Ectodermal cell (in vitro differentiated cells): ENCODE measurements around the gene NEDD8.

ENCODE experiments used
- H3K27ac ChIP-seq: 2 replicates; pipeline ENCODE4 v1.7.0; 2013; ENCODE audit warnings: mild to moderate bottlenecking, low read depth, low read length; ENCODE audit not compliant: insufficient read depth, poor library complexity, severe bottlenecking
- H3K27me3 ChIP-seq: 2 replicates; pipeline ENCODE4 v1.7.0; 2013; ENCODE audit warnings: mild to moderate bottlenecking, low read length; ENCODE audit not compliant: insufficient read depth, control insufficient read depth, poor library complexity, severe bottlenecking
- H3K36me3 ChIP-seq: one replicate; pipeline ENCODE4 v1.7.0; 2013; ENCODE audit warnings: low read length; ENCODE audit not compliant: control insufficient read depth, insufficient read depth
- H3K4me1 ChIP-seq: one replicate; pipeline ENCODE4 v1.7.0; 2013; ENCODE audit warnings: low read length; ENCODE audit not compliant: control insufficient read depth, insufficient read depth
- H3K4me3 ChIP-seq: 2 replicates; pipeline ENCODE4 v1.7.0; 2013; ENCODE audit warnings: low read depth, low read length, control low read depth; ENCODE audit not compliant: insufficient read depth
- H3K9me3 ChIP-seq: 2 replicates; pipeline ENCODE4 v1.7.0; 2013; ENCODE audit warnings: mild to moderate bottlenecking, low read length, moderate library complexity; ENCODE audit not compliant: control insufficient read depth
- WGBS, 2 experiments: methylation state at CpG; one replicate each; pipeline ENCODE4 v1.1.7; 2013; ENCODE audit warnings: missing lambda C conversion rate in 2 of 2; 5-methylcytosine and 5-hydroxymethylcytosine counted together

Gene NEDD8

DNA sequence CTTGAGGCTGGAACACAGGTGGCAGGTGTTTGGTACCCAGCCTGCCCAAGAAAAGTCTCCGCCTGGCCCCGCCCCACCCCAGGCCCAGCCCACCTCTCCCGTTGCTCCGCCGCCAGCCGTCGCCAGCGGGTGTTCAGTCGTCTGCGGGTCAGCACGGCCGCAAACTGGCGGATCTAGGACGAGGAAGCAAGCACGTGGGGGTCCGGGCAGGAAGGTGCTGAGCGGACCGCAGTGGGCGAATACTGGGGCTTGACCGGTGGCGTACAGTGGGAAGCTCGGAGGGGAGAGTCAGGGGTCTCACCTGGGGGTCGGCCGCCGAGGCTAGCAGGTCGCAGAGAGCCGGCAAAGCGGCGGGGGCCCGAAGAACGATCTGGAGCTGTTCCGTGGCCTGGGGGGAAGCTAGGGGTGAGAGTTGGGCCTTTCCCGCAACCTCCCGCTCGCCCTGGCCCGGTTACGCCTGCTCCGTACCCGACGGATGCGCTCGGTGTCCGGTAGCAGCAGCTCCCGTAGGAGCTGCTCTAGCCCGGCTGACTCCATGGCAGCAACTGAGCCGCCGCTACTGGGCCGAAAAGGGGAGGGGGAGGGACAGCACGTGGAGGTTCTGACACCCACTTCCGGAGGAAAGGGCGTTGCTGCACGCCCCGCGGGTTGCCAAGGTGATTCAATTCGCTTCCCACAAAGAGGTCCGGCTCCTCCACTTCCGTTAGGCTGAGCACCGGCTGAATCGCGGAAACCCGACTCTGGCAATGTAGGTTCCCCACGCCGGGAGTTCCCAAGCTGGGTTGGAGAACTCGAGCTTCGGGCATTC is 43.7 kb downstream of the NEDD8 start, which contains the start of gene IPO4:
Gene IPO4, minus strand, starts transcription at position 566 of the 808 bp plus-strand sequence. Its CDS starts 29 bp downstream, at position 537.
- H3K4me3 ChIP-seq: peak within 1 kb of the TSS; percentile 88
- no peaks in the 10 kb centered on the region for H3K27me3 ChIP-seq
- no peaks in the 10 kb centered on the region for H3K9me3 ChIP-seq
- peaks cover 7% of the 10 kb centered on the region for H3K4me1 ChIP-seq
- peaks cover 22% of the 10 kb centered on the region for H3K36me3 ChIP-seq
- 1% methylated on average over 65 of the region's 65 CpGs for WGBS, 2 experiments
- peak within 1 kb of the TSS; percentile 71 for H3K27ac ChIP-seq

- H3K4me3 ChIP-seq: peak overlapping the region; percentile 88
- peaks cover 7% of the 10 kb centered on the region for H3K4me1 ChIP-seq
- H3K27ac ChIP-seq: no peak overlapping the region
- peaks cover 22% of the 10 kb centered on the region for H3K36me3 ChIP-seq
- no peaks in the 10 kb centered on the region for H3K27me3 ChIP-seq
- H3K9me3 ChIP-seq: no peaks in the 10 kb centered on the region
- 93 to 94% methylated on average over 2 of the region's 2 CpGs for WGBS, 2 experiments
Observed at GRCh38 chr14:24187539-24187915, 44.6 kb downstream of the NEDD8 start.

DNA sequence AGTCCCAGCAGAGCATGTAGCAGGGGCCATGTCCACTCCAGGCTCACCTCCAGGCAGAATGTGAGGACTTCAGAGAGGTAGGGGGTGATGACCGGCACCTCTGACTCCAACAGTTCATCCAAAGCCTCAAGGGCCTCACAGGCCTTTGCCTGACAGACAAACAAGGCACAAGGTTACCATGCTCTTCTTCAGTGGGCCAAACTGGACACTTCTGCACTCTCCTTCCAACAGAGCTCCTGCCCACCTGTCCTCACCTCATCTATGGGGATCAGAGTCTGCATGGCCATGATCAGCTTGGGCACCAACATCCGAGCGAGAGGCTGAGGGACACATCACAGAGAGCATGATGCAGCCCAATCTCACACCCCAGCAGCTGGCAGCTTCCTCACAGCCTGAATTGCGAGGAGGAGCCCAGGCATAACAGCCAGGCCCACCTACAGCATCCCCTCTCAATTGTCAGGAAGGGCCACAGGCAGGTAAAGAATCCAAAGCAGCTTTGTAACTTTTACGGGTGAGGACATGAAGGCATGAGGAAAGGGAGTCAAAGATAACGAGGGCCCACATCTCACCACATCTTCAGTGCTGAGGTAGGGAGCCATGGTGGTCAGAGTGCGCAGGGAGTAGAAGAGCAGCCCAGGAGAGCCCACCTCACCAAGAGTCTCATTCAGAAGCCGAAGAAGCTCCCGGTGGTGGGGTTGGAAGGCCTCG is 45.2 kb downstream of the NEDD8 start:
- Histone ChIP-seq H3K27ac (no peak overlapping the region), H3K4me1 (peaks cover 7% of the 10 kb centered on the region), H3K27me3 (no peaks in the 10 kb centered on the region), H3K36me3 (peaks cover 16% of the 10 kb centered on the region), H3K4me3 (no peak overlapping the region), H3K9me3 (no peaks in the 10 kb centered on the region)
- WGBS, 2 experiments: 94 to 95% methylated on average over 10 of the region's 10 CpGs

DNA sequence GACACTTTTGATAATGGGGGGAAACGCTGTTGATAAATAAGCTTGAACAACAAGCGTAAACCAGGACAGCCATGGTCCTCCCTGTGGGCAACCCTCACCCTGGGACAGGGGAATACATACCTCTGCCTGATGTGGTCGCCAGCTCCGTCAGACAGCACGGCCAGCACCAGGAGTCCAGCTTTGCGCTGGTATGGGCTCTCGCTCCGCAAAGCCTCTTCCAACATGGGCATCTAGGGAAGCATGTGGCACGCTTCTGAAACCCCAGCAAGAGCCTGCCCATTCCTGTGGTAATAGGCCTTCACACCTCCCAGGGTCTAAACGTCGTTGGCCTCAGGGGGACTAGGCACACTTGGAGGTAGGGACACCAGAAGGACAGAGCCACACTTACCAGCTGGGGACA is 46.4 kb downstream of the NEDD8 start:
- Histone ChIP-seq H3K4me1 (peaks cover 7% of the 10 kb centered on the region), H3K36me3 (peaks cover 19% of the 10 kb centered on the region), H3K27ac (no peak overlapping the region), H3K4me3 (no peak overlapping the region), H3K9me3 (no peaks in the 10 kb centered on the region), H3K27me3 (no peaks in the 10 kb centered on the region)
- WGBS, 2 experiments: 95 to 96% methylated on average over 11 of the region's 11 CpGs

DNA sequence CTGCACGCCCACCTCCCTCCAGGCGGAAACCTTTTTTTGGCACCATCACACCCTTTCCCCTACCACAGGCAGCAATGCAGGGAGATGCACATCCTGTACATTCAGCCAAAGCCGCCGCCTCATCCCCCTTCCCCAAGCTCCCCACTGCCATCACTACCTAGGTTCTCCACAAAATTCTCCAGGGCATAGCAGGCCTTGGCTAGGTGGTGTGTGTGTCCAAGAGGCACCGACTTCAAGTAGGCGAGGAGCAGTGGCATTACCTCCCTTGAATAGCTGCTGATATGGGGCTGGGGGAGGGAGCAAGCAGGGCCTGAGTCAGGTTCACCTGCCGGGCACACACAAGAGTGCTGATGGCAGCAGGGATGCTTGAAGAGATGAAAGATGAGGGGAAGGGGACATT is 47.1 kb downstream of the NEDD8 start:
- Histone ChIP-seq H3K4me3 (no peak overlapping the region), H3K4me1 (peaks cover 7% of the 10 kb centered on the region), H3K36me3 (peaks cover 22% of the 10 kb centered on the region), H3K27me3 (no peaks in the 10 kb centered on the region), H3K9me3 (no peaks in the 10 kb centered on the region), H3K27ac (no peak overlapping the region)
- 94 to 97% methylated on average over 7 of the region's 7 CpGs for WGBS, 2 experiments

- Histone ChIP-seq H3K36me3 (peaks cover 29% of the 10 kb centered on the region), H3K27me3 (no peaks in the 10 kb centered on the region), H3K4me1 (peaks cover 7% of the 10 kb centered on the region), H3K4me3 (no peak overlapping the region), H3K9me3 (no peaks in the 10 kb centered on the region), H3K27ac (no peak overlapping the region)
- 95 to 96% methylated on average over 19 of the region's 19 CpGs for WGBS, 2 experiments
Observed at GRCh38 chr14:24184104-24184970, 47.8 kb downstream of the NEDD8 start.

GRCh38 chr14:24183014-24183481 is 49.1 kb downstream of the NEDD8 start:
- Histone ChIP-seq H3K36me3 (peaks cover 34% of the 10 kb centered on the region), H3K4me1 (peaks cover 7% of the 10 kb centered on the region), H3K9me3 (no peaks in the 10 kb centered on the region), H3K27me3 (no peaks in the 10 kb centered on the region), H3K4me3 (no peak overlapping the region), H3K27ac (no peak overlapping the region)
- WGBS, 2 experiments: 92 to 95% methylated on average over 15 of the region's 15 CpGs

DNA sequence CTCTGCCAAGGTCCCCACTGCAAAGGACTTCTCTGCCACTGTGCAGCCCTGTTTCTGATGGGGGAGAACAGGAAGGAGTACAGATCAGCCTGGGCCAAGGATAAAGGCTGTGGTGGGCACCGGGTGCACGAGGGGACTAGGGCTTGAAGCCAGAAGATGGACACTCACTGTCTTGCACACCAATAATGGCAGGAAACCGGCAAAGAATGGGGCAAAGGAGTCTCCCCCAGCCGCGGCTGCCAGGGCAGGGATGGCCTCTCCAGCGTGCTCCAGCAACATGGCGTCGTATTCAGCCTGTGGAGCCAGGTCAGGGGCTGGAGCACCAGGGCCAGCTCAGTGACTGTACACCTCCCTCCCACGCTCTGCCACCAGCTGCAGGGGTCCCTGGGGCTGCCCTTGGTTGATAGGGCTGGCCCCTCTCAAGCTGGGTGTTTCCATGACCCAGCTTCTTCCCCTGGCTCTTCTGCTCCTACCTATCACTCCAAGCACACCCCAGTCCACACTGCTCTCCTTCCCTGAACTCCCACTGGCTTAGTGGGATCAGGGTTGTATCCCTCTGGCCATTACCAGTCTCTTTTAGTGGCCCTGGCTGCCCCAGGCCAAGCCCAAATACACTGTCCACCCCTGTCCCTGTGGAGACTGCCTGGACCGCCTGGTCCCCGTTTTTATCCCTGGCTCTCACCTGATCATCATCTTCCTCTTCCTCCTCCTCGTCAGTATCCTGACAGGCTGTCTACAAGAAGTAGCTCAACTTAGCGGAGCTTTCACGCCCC is 49.9 kb downstream of the NEDD8 start:
- H3K27ac ChIP-seq: no peak overlapping the region
- no peaks in the 10 kb centered on the region for H3K9me3 ChIP-seq
- 94 to 95% methylated on average over 14 of the region's 14 CpGs for WGBS, 2 experiments
- no peak overlapping the region for H3K4me3 ChIP-seq
- no peaks in the 10 kb centered on the region for H3K4me1 ChIP-seq
- no peaks in the 10 kb centered on the region for H3K27me3 ChIP-seq
- peaks cover 37% of the 10 kb centered on the region for H3K36me3 ChIP-seq

DNA sequence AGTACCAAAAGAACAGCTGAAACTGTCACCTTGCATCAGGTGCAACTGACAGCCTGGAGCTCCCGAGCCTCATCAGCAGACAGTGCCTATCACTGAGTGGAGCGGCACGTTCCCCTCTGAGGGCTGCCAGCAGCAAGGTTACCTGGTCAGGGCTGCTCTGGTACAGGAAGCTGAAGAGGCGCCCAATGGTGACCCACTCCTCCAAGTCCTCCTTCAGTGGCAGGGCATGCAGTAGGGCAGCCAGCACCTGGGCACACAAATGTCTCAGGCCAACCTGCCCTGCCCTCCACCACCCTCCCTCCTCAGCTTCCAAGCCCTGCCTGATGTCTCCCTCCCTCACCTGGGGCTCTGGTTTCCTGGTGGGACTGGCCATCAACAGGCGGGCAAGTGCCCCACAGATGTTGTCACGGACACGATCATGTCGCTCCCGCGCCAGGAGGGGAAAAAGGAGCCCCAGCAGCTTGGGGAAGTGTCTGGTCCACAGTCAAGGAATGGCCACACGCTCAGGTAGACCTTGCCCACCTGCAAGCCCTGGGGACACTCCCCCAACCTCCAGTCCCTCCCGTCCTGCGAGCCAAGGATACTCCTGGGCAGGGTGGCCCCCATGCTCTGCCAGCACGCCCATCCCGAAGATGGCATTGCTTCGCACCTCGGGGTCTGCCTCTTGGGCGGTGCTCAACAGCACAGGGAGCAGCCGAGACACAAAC is 50.6 kb downstream of the NEDD8 start:
- Histone ChIP-seq H3K27me3 (no peaks in the 10 kb centered on the region), H3K4me3 (no peak overlapping the region), H3K36me3 (peaks cover 30% of the 10 kb centered on the region), H3K27ac (no peak overlapping the region), H3K9me3 (no peaks in the 10 kb centered on the region), H3K4me1 (no peaks in the 10 kb centered on the region)
- WGBS, 2 experiments: 94 to 96% methylated on average over 19 of the region's 19 CpGs
